ENCODE measurements around the gene B9D2.
A peak's percentile ranks its signal among the peaks of the same experiment; 100 is the strongest.

B9D2 gene

GRCh38 chr19:41305927-41306793, 57.8 kb downstream of the B9D2 start:
- Mint-ChIP-seq H3K36me3 (peaks cover 52% of the 10 kb centered on the region), H3K27me3 (no peaks in the 10 kb centered on the region), H3K27ac (peak overlapping the region; percentile 99), H3K9me3 (no peaks in the 10 kb centered on the region), H3K4me3 (no peak overlapping the region), H3K4me1 (peaks cover 71% of the 10 kb centered on the region)
- no peak for ATAC-seq

GRCh38 chr19:41304706-41305483, 59.1 kb downstream of the B9D2 start:
- peak overlapping the region; percentile 83 for H3K27ac Mint-ChIP-seq
- ATAC-seq = no peak
- no peaks in the 10 kb centered on the region for H3K27me3 Mint-ChIP-seq
- no peak overlapping the region for H3K4me3 Mint-ChIP-seq
- H3K36me3 Mint-ChIP-seq = peaks cover 57% of the 10 kb centered on the region
- H3K4me1 Mint-ChIP-seq = peaks cover 71% of the 10 kb centered on the region
- no peaks in the 10 kb centered on the region for H3K9me3 Mint-ChIP-seq
